Esophagus squamous epithelium (tissue), 5 donors: Measurements from ENCODE around the gene CDC6. TPM values are rescaled to one million over a fixed set of nuclear protein-coding genes. Genes with fewer than 3 reads are reported as not detected.
"Not testable (repeated sequence)": the region's sequence is repeated elsewhere in the genome, so short reads cannot be mapped to it uniquely, and the experiment has no call there.

Experiments
- DNase-seq: peaks from one replicate; lab custom pipeline; 2025; lab: John Stamatoyannopoulos, UW
- H3K27ac ChIP-seq, 4 donors: fragments of 200-600 bp; sonication (generic); one replicate each; pipeline ENCODE4 v1.5.1; 2016 to 2019; ENCODE audit warnings: mild to moderate bottlenecking in 1 of 4
- H3K27me3 ChIP-seq, 4 donors: fragments of 200-600 bp; sonication (generic); 1 replicate in 3 of 4; 2 replicates in 1 of 4; pipeline versions ENCODE4 v1.5.1 to v1.6.0; 2017 to 2021; ENCODE audit warnings: antibody characterized with exemption in 1 of 4
- H3K36me3 ChIP-seq, 3 donors: fragments of 200-600 bp; sonication (generic); one replicate each; pipeline ENCODE4 v1.5.1; 2016 to 2019
- H3K4me1 ChIP-seq, 3 donors: fragments of 200-600 bp; sonication (generic); one replicate each; pipeline ENCODE4 v1.5.1; 2017 to 2019
- H3K4me3 ChIP-seq, 4 donors: fragments of 200-600 bp; sonication (generic); 1 replicate in 3 of 4; 2 replicates in 1 of 4; pipeline ENCODE4 v1.5.1; 2016 to 2019; ENCODE audit warnings: mild to moderate bottlenecking in 2 of 4, moderate library complexity in 1 of 4
- H3K9me3 ChIP-seq, 3 donors: fragments of 200-600 bp; sonication (generic); one replicate each; pipeline ENCODE4 v1.5.1; 2016 to 2019
- CTCF ChIP-seq, 6 experiments: fragments of 450-650 bp in 4 of 6; fragments of 200-600 bp in 2 of 6; sonication (generic) in 2 of 6; IDR thresholded peaks; one replicate each; pipeline ENCODE4 v1.5.1; 2016 to 2019; ENCODE audit warnings: antibody characterized with exemption in 6 of 6, mild to moderate bottlenecking in 4 of 6, moderate library complexity in 4 of 6
- POLR2A ChIP-seq, 4 donors: fragments of 450-650 bp; IDR thresholded peaks; one replicate each; pipeline ENCODE4 v1.6.1; 2017; ENCODE audit warnings: antibody characterized with exemption in 4 of 4, mild to moderate bottlenecking in 4 of 4, moderate library complexity in 3 of 4
- WGBS, 2 donors: methylation state at CpG; one replicate each; pipeline ENCODE4 v1.1.5; 2018; 5-methylcytosine and 5-hydroxymethylcytosine counted together
- intact Hi-C: fragments of 100-400 bp; cut with DNase I; formaldehyde crosslinking; loops from one replicate; pipeline ENCODE4 v1.15.0; 2022
- total RNA-seq, 4 donors: library from RNA; depleted of rRNA; stranded (reverse); fragments of >200 nt; gene quantifications; one replicate each; pipeline ENCODE4 v1.1.0, GENCODE V29; 2016
- donor health status: DM: yes; HTN: yes; CAD: no.

The CDC6 gene
- total RNA-seq, 4 donors from 2014 or later: 2.9 to 17.8 (median 9.8) TPM

GRCh38 chr17:40301315-40301714 is 13.6 kb downstream of the CDC6 start:
- no peak for TF ChIP-seq POLR2A (IDR thresholded peaks at IDR 0.05)
- TF ChIP-seq CTCF (IDR thresholded peaks at IDR 0.05): peak in 1 of 6 experiments; percentile 48
- peaks cover 8 to 27% (median 16%) of the 10 kb centered on the region in 3 donors for H3K4me1 ChIP-seq
- intact Hi-C loops: loop anchor here (10.0 kb wide), 1 partner anchor 253 kb away; no protein-coding TSS in a partner anchor
- no peaks in the 10 kb centered on the region for H3K36me3 ChIP-seq
- H3K27ac ChIP-seq: no peak overlapping the region
- H3K9me3 ChIP-seq: no peaks in the 10 kb centered on the region
- WGBS, 2 donors: 64 to 65% methylated on average over 4 of the region's 4 CpGs
- no peak for DNase-seq
- H3K4me3 ChIP-seq: no peak overlapping the region
- H3K27me3 ChIP-seq: no peaks in the 10 kb centered on the region

- Histone ChIP-seq H3K4me1 (peaks cover 26 to 45% (median 34%) of the 10 kb centered on the region in 3 donors), H3K4me3 (no peak overlapping the region)
- intact Hi-C loops: loop anchor here (2.0 to 10.0 kb wide), 2 partner anchors 52 to 252 kb away; no protein-coding TSS in a partner anchor
Observed at GRCh38 chr17:40303009-40303657, 15.5 kb downstream of the CDC6 start.

GRCh38 chr17:40303708-40304551 is 16.3 kb downstream of the CDC6 start:
- Histone ChIP-seq H3K27ac (peak overlapping the region in 2 of 4 donors; percentile 0 to 27), H3K9me3 (no peaks in the 10 kb centered on the region), H3K27me3 (no peaks in the 10 kb centered on the region), H3K36me3 (no peaks in the 10 kb centered on the region), H3K4me1 (peaks cover 34 to 53% (median 42%) of the 10 kb centered on the region in 3 donors), H3K4me3 (no peak overlapping the region)
- no peak for TF ChIP-seq CTCF (IDR thresholded peaks at IDR 0.05)
- no peak for TF ChIP-seq POLR2A (IDR thresholded peaks at IDR 0.05)
- WGBS, 2 donors: 29 to 33% methylated on average over 5 of the region's 5 CpGs
- no peak for DNase-seq
- intact Hi-C loops: loop anchor here (2.0 to 10.0 kb wide), 2 partner anchors 51 to 251 kb away; no protein-coding TSS in a partner anchor

More at GRCh38 chr17:40303009-40303657, 15.5 kb downstream of the CDC6 start:
- Histone ChIP-seq H3K27me3 (no peaks in the 10 kb centered on the region), H3K9me3 (no peaks in the 10 kb centered on the region), H3K36me3 (no peaks in the 10 kb centered on the region), H3K27ac (peak overlapping the region in 1 of 4 donors; percentile 0)
- TF ChIP-seq CTCF (IDR thresholded peaks at IDR 0.05) (peak; percentile 59 to 88 (median 79)), POLR2A (IDR thresholded peaks at IDR 0.05) (no peak)
- WGBS, 2 donors: 43 to 47% methylated on average over 4 of the region's 4 CpGs
- no peak for DNase-seq

GRCh38 chr17:40304552-40304863 is 16.8 kb downstream of the CDC6 start:
- WGBS, 2 donors: 80 to 100% methylated on average over 1 to 2 of the region's 5 CpGs
- not testable (repeated sequence) for H3K9me3 ChIP-seq, H3K36me3 ChIP-seq, H3K4me3 ChIP-seq, H3K27me3 ChIP-seq, DNase-seq
- peaks cover 40 to 59% (median 48%) of the 10 kb centered on the region in 3 donors for H3K4me1 ChIP-seq
- peak overlapping the region in 1 of 4 donors; percentile 27 for H3K27ac ChIP-seq
- intact Hi-C loops: loop anchor here (10.0 kb wide), 1 partner anchor 250 kb away; no protein-coding TSS in a partner anchor

GRCh38 chr17:40304866-40305265 is 17.2 kb downstream of the CDC6 start:
- not testable (repeated sequence) for H3K27ac ChIP-seq, H3K36me3 ChIP-seq, H3K9me3 ChIP-seq, H3K4me3 ChIP-seq, H3K27me3 ChIP-seq, DNase-seq
- intact Hi-C loops: loop anchor here (10.0 kb wide), 1 partner anchor 250 kb away; no protein-coding TSS in a partner anchor
- H3K4me1 ChIP-seq: peaks cover 44 to 63% (median 52%) of the 10 kb centered on the region in 3 donors
- 91 to 100% methylated on average over 5 of the region's 5 CpGs for WGBS, 2 donors
